HG03108 (cell line): ENCODE data around the gene SACM1L.

Experiments
- ATAC-seq: cut with Tn5 transposase; IDR thresholded peaks from one replicate; pipeline ENCODE4 v1.9.1; 2021; ENCODE audit warnings: moderate library complexity; ENCODE audit not compliant: unreplicated experiment

Gene SACM1L

DNA sequence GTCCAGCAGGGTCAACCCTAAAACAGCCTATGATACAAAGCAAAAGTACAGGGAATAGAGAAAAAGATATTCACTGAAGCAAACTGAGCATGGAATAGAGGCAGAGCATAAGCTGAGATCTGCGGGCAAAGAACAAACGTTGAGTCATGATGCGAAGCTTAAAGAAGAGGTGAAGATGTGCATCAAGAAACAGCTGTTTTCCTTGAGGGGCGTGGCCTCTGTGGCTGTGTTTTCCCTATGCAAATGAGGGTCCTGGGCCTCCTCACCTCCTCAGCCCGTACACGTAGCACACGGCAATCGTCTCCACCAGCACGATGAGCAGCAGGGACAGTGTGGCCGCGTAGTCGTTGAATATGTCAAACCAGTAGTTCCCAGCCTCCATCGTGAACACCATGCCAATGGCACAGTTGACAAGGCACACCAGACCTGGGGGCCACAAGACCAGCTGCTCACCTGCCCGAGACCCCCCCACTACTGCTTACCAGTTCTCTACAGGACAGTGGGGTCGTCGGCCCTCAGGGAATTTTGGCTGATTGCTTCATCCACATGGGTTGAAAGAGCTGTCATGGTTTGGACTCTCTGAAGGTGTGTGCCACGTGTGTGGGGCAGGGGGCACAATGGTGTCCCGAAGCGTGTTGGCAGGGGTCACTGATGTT lies 73.6 kb downstream of the SACM1L start:
- ATAC-seq: no peak

DNA sequence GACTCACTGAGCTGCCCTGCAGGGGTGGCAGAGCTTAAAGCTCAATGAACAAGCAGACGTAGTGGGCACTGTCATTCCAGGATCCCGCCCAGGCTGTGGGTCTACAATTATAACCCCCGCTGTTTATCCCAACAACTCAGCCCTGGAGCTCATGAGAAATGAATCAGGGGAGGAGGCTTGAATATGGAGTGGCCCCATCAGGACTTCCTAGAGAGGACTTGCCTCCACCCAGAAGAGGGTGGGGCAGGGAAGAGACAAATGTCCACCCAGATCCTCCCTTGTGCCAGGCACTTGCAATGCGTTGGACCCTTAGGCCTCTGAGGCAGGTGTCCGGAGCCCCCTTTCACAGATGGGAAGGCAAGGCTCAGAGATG lies 74.1 kb downstream of the SACM1L start:
- no peak for ATAC-seq

DNA sequence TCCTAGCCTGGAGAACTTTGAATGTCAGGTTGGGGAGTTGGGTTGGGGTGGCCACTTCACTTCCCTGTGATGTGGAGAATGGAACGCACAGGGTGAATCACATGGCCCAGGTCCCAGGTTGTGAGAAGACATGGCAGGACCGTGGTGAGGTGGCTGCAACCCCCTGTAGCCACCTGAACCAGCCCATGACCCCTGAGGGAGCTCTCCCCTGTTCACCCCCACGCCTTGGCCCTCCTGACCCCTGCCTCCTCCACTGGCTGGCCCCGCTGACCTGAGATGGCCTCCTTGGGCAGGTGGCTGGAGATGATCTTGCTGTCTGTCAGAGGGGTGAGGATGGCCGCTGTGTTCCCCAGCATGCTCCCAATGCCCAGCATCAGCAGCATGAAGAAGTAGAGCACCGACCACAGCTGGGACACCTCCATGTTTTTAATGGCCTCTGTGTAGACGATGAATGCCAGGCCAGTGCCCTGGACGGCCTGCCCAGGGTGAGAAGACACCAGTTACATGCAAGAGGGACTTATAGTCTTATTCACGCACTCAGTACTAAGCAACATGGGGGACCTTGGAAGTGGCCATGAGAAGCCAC lies 76.2 kb downstream of the SACM1L start:
- no peak for ATAC-seq

DNA sequence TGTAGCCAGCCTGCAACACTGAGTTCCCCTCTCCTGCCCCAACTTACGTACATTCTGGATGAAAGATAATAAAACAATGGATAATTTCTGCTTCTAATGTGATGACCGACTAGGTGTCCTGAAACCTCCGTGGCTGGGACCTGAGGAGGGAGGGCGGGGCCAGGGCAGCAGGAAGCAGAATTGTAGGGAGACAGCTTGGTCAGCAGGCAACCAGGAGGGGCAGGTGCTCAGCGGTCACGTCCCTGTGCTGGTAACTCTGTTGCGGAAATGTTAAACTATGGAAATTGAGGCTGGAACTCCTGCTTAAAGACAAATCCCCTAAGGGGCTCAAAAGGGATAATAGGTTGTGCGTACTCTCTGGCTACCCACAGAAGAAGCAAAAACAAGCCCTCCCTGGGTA lies 76.8 kb downstream of the SACM1L start:
- no peak for ATAC-seq

DNA sequence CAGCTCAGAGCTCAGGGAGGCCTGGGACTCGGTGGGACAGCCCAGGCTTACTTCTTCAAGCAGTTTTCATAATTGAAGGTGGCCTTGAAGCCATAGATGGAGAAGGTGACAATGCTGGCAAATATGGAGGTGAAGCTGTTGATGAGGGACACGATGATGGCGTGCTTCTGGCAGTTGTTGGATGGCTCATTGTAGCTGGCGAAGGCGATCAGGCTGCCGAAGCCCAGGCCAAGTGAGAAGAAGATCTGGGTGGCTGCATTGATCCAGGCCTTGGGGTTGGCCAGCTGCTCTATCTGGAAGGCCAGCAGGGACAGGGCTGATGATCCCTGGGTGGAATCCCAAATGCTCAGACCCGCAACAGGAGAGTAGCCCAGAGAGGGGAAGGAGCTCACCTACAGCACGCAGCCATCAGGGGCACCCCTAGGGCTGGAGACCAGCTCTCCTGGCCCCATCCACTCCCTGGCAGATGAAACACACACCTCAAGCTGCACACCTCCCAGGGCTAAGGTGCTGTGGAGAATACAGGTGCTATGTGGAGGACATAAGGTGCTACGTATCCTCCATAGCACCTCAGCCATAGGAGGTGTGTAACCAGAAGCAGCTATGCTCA lies 82.1 kb downstream of the SACM1L start:
- ATAC-seq: no peak

DNA sequence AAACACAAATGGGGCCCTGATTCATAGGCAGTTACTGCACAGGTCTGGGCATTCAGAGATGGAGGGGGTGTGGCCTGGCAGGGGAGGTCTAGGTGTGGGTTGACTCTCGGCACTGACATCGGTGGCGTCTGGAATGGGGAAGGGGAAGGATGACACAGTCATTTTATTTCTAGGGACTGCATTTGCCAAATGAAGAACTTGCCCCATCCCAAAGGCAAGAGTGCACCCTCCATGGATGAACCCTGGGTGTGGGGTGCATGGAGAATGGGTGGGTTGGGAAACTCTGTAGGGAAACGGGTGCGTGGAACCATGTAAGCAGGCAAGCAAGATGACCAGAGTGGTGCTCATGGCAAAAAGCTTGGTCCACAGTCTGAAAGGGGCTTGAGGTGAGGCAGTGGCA lies 82.6 kb downstream of the SACM1L start:
- no peak for ATAC-seq

DNA sequence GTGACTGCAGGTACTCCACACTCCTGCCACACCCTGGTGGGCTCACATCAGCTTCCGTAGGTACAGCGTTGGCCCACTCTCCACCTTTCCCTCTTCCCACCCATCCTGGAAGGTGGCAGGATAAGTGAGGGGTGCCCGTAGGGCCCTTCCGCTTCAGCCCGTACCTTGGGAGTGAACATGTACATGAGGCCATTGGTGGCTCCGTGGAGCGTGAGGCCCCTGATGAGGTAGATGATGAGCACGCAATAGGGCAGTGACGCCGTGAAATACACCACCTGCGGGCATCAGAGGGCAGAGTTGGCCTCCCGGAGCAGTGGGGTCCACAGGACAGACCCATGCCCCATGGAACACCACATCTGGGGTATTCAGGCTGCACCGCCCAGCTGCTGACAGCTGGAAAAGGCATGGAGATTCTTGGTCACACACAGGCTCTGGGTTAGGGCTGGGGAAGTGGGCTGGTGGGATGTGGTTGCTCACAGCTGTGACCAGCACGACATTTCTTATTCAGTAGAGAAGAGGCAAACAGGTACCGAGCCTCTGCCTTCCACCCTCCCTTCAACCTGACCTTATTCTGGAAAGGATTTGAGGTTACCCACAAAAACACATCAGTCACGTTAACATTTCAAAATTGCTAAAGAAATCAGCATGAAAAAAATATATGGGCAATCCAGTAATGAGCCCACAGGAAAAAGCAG lies 83.3 kb downstream of the SACM1L start:
- no peak for ATAC-seq

DNA sequence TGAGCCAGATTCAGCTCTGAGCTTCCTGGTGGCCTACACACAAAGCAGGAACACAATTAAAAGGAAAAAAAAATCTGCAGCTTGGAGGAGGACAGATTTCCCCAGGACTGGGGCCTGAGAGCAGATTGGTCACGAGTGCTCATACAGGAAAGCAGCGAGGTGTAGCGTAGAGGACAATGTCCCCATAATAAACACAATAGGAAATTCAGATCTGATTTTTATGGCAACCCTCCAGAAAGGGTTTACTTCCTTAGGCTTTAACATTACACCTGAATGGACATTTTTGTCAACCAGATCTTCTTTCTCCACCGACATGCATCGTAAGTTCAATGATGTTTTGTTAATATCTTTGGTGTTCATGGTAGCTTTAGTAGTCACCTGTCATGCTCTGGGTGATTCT lies 83.9 kb downstream of the SACM1L start:
- ATAC-seq: no peak

DNA sequence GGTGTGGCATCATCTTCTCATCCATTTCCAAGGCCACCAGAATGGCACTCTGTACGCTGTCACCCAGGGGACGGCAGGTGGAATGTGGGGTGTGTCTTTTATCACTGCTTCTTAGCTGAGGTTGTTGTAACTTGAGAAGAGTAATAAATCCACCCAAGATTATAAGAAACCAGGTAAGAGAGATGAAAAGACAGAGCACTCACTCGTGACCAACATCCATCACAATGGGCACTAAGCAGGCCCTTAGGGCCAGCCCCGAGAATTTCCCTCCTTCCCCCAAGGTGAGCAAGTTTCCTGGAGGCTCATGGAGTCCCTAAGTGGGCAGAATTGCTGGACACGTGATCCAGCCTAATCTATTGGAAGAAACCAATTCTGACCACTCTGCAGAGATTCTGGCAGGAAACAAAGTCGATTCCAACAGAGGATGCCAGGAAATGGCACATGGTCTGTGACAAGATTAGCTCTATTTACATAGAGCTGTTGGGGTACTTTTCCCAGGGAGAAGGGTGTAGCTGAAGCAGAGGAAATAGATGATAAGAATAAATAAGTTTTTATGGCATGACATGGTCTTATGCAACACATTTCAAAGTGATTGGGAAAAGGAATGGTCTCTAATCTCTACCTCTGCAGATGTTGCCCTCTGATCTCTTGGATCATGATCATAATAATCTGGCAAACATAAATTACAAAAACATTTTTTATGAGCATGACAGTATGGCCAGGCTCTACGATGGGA lies 84.7 kb downstream of the SACM1L start:
- no peak for ATAC-seq

DNA sequence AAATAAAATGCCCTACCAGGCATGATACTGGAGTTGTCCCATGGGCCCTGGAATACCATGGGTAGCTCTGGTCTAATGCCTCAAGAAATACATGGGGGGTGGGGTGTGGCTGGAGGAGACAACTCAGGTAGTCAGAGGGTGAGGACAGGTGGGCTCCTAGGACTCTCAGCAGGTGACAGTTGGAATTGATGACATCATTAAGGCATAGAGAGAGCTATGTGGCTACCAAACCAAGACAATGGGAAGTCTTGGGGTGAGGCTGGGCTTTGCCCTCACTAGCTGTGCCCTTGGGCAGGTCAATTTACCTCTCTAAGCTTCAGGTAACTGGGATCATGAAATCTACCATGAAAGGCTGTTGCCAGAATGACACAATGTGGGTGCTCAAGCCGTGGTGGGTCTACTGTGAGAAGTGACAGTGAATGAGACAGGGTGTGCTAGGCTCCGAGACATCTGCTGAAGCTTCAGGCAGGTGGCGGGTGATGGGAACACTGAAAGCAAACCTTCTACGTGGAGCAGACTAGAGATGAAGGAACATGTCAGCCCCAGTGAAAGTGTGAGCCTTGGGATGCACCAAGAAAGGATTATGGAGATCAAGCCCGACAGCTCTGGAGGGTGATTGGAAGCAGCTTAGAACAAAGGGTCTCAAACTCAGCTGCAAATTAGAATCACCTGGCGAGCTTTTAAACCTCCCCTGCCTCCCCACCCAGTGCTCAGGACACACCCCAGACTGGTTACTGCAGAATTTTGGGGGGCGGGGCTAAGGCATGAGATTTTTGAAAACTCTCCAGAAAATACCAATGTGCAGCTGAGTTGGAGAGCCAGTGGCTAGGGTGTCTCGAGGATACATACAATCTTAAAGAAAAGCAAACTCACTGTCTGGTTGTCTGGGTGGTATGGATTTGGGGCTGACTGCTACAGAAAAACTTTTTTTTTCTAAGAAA lies 85.7 kb downstream of the SACM1L start:
- no peak for ATAC-seq

DNA sequence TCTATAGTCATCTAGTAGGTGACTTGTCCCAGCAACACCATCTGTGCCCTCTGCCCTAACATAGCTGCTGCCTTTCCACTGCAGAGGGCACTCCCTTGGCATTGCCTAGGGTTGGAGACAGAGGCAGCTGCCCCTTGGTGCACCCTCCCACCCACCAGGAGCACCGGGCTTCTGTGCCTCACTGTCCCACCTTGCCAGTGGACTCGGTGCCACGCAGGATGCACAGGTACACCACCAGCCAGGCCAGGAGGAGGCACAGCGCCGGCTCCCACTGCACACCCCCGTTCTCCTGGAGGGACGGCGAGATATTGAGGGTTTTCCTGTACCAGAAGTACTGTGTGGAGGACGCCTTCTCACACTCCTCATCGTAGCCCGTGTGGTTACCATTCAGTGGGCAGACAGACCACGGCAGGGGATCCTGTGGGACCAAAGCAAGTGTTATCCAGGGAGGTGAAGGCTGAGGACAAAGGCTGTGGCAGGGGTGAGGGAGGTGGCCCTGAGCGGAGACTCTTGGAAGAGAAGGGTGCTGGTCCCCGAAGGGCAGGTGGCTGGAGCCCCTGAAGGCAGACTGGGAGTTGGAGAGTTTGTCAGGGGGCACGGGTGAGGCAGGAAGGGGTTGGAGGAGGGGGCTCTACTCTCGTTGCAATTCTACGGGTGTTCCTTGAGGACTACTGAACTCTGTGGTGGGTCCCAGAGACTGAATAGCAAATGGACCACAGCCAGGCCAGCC lies 86.5 kb downstream of the SACM1L start:
- ATAC-seq: no peak

DNA sequence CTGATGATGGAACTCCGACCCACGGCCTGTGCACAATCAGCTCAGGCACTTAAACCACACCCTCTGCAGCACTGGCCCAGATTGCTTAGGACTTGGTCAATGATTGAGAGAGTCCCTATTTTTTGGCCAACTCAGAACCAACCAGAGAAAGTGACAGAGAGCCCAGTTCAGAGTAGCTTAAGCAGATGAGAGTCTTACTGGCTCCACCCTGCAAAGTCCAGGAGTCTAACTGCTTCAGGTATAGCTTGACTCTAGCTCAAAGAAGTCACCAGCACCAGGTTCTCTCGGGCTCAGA lies 87.1 kb downstream of the SACM1L start:
- no peak for ATAC-seq

DNA sequence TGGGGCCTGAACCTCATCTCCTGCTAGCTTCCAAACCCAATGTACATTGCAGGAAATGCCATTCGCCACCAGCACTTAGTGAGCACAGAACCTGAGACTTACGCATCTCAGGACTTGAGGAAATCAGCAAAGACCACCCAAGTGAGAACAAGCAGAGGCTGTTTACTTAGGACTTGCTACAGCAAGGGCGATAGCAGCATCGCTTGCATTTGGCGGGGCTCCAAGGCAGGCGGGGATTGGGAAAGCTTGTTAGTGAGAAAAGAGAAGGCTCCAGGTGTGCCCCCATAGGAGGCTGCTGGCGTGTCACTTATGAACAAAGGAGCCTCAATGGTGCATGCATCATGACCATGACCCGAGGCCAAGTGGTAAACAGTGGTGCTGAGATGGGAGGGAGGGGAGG lies 87.4 kb downstream of the SACM1L start:
- ATAC-seq: no peak

DNA sequence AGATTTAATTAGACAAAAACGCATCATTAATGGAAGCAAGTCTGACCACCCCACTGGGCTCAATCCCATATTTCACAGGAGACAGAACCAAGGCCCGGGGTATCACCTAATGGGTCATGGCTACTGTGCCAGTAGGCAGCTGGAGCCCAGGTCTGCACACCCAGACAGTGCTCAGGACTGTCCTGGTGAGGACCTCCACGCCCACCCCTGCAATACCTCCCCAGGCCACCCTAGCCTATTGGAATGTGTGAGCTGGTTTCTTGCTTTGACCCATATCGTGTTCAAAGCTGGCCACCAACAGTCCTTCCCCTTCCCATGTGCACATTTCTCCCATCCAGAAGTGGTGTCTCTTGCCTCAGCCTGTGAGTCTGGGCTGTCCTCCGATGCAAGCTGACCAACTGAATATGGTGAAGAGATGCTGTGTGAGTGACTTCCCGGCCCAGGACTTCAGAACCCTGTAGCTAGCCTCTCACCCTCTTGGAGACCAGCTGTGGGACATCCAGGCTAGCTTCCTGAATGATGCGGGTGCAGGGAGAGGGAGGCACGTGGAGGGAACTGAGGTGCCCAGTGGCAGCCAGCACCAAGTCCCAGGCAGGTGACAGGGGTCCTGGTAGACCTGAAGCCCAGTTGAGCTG lies 88.0 kb downstream of the SACM1L start:
- no peak for ATAC-seq

DNA sequence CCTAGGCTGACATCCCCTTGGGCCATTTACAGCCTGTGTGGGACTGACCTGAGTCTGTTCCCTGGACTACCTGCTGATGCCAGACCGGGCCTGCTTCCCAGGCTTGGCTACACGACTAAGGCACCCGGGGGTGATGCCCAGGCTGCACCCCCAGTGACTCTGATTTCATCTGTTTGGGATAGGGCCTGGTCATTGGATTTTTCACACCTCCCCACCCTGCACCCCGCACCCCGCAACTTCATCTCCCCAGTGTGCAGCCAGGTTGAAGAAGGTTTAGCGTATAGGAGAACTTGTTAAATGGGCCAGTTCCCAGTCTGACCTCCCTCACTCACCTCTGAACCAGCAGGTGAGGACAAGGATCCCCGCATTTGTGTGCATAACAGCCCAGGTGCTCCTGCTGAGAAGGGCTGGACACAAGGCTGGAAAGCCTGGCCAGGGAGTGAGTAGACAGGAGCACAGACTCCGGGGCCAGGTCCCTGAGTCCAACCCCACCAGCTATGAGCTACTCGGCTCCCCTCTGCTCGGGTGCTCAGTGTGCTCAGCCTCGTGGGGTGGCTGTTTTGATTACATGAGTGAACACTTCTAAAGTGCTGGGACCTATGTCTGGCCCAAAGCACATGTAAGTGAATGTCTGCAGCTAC lies 88.7 kb downstream of the SACM1L start:
- ATAC-seq: no peak

DNA sequence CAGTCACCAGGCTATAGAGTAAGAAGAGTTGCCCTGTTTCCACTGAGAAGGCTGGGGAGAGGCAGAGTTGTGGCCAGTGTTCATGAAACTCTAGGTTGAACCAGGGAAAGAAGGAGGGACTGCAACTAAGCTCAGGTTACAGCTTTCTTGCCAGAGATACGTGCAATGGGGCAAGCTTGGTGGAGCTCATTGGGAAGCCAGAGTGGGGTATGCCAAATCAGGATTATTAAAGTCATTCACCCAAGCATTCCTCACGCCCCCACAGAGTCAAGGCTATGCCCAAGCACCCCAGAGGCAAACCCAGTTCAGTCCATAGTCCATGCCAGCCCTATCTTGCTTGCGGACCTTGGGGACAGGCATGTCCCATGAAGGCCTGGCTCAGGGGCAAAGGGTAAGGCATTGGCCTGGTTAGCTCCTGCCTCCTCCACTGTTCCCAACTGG lies 89.6 kb downstream of the SACM1L start:
- ATAC-seq: no peak

DNA sequence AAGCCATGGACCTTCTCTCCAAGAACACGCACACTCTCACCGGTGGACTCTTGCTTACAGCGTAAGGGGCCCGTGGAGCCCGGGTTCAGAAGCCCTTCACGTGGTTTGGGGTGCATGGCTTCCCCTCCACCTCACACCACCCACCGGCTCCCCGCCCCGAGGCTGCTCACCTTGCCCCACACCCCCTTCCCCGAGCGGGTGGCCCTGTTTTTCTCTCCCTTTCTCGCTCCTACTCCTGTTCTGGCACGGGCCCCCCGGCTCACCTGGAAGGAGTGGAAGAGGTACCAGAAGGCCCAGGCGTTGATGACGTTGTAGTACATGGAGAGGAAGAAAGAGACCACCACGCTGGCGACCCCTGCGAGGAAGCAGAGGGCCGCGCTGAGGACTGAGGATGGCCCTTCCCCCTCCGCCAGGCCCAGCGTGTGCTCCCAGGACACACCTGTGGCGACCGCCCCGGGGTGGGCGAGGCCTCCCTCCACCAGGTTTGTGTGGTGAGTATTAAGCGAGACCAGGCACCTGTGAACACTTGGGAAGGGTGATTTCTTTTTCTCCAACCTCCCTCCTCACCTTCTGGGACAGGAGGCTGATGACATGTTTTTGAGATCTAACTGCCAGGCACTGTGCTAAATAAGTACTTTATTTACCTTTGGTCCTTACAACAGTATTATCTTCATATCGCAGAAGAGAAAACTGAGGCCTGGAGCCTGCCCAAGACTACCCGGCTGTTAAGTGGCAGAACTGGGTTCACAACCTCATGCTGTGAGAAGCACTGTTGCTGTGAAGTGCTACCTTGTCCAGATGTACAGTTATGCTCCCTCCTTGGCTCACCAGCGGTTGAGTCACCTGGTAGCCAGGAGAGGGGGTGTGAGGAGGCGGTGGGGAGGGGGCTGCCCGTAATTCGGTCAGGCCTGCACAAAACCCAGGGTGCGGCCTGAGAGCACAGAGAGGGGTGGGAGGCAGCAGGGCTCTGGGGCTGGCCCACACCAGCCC lies 90.8 kb downstream of the SACM1L start:
- no peak for ATAC-seq

DNA sequence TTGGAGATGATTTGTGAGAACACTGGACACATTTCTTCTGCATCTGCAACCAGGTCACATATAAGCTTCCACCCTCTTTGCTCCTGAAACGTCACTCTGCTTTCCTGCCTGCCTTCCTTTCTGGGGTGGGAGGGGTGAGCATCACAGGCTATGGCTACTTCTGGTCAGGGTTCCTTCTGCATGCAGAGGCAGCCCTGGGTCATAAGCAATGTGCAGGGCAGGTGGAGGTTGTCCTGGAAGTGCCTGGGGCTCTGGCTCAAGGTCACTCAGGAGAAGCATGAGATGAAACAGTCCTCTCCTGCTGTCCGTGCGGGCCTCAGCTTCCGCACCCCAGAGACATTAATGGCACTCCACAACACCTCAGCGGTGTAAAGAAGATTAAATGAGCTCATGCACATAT lies 92.1 kb downstream of the SACM1L start:
- ATAC-seq: no peak
